ENCODE measurements around the gene MIS18A.

MIS18A gene

GRCh38 chr21:32252136-32252535 lies 26.7 kb downstream of the MIS18A start:
- DNase-seq: no peak

GRCh38 chr21:32249511-32250280 lies 29.2 kb downstream of the MIS18A start:
- DNase-seq: no peak

- no peak for DNase-seq
Measured at GRCh38 chr21:32248571-32249461, 30.0 kb downstream of the MIS18A start.

GRCh38 chr21:32246571-32247140 lies 32.2 kb downstream of the MIS18A start:
- DNase-seq: no peak

GRCh38 chr21:32245971-32246370 lies 32.9 kb downstream of the MIS18A start:
- no peak for DNase-seq

- DNase-seq: no peak
Measured at GRCh38 chr21:32240851-32241687, 37.8 kb downstream of the MIS18A start.

- no peak for DNase-seq
Measured at GRCh38 chr21:32239551-32239950, 39.3 kb downstream of the MIS18A start.

GRCh38 chr21:32238063-32238462 lies 40.8 kb downstream of the MIS18A start:
- DNase-seq: no peak

- DNase-seq: no peak
Measured at GRCh38 chr21:32237021-32237420, 41.8 kb downstream of the MIS18A start.

- no peak for DNase-seq
Measured at GRCh38 chr21:32233722-32234301, 45.0 kb downstream of the MIS18A start.

GRCh38 chr21:32233055-32233546 lies 45.7 kb downstream of the MIS18A start:
- DNase-seq: no peak

- DNase-seq: no peak
Measured at GRCh38 chr21:32226444-32226843, 52.4 kb downstream of the MIS18A start.

Data from hippocampal formation (tissue), 2 donors.